GM18873 (cell line): ENCODE measurements around the gene AEBP1.

ENCODE experiments used
- ATAC-seq: cut with Tn5 transposase; IDR thresholded peaks from one replicate; pipeline ENCODE4 v1.9.1; 2021; ENCODE audit warnings: mild to moderate bottlenecking, moderate library complexity, moderate number of reproducible peaks; ENCODE audit not compliant: unreplicated experiment, low FRiP score

Gene AEBP1

GRCh38 chr7:44152971-44153947 is 49.1 kb downstream of the AEBP1 start:
- no peak for ATAC-seq

DNA sequence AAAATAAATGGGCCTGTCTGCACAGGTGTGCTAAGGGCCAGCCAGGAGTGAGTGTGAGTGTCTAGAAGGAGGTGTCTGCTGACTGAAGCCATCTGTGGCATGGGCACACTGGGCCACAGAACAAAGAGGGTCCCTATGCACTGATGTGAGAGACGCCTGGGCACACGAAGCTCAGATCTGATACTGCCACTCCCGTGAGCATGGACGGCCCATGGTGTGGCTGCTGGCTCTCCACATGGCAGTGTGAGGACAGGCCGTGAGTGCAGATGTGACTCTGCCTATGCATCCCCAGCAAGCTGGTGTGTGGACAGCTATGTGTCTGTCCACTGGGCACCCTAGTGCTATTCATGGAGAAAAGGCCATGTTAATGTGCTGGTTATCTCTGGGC is 49.8 kb downstream of the AEBP1 start:
- ATAC-seq: no peak

GRCh38 chr7:44154703-44155102 is 50.6 kb downstream of the AEBP1 start:
- ATAC-seq: no peak

DNA sequence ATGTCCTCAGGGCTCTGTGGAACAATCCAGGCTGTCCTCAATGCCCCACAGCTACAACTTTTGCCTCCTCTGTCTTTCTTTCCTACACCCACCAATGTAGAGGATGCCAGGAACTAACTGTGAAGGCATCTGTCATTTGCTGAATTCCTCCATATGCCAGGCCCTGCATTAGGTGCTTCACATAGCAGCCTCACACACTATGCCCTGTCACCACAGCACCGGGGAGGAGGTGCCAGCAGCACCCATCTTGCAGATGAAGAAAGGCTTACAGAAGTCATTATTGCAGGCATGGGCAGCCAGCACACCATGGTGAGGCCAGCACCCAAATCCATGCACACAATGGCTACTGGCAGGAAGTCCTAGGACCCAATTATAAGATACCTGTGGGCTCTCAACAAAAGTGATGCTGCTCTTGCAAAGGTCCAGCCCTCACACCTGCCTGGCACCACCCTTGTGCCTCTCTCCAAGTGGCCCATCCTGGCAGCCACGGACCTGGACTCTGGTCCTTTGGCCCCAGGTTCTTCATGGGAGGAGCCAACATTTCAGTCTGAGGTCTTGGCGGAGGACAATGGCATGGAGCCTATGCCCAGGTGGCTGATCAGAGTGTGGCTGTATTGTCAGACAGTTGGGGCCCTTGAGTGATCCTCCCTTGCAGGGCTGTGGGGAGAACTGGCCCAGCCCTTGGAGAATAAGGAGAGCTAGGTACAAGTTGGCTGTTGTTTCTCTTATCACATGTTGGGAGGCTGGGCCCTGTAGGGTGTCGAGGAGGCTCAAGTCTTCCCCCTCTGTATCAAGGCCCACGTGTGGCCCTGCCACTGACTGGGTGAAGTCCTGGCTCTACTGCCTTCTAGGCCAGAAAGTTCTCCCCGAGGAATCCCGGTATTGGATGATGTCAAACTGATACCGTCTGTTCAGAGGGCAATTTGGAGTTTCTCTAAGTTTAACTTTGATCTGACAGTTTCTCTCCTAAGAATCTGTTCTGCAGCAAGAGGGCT is 51.3 kb downstream of the AEBP1 start:
- no peak for ATAC-seq

GRCh38 chr7:44156453-44157010 is 52.4 kb downstream of the AEBP1 start:
- no peak for ATAC-seq

DNA sequence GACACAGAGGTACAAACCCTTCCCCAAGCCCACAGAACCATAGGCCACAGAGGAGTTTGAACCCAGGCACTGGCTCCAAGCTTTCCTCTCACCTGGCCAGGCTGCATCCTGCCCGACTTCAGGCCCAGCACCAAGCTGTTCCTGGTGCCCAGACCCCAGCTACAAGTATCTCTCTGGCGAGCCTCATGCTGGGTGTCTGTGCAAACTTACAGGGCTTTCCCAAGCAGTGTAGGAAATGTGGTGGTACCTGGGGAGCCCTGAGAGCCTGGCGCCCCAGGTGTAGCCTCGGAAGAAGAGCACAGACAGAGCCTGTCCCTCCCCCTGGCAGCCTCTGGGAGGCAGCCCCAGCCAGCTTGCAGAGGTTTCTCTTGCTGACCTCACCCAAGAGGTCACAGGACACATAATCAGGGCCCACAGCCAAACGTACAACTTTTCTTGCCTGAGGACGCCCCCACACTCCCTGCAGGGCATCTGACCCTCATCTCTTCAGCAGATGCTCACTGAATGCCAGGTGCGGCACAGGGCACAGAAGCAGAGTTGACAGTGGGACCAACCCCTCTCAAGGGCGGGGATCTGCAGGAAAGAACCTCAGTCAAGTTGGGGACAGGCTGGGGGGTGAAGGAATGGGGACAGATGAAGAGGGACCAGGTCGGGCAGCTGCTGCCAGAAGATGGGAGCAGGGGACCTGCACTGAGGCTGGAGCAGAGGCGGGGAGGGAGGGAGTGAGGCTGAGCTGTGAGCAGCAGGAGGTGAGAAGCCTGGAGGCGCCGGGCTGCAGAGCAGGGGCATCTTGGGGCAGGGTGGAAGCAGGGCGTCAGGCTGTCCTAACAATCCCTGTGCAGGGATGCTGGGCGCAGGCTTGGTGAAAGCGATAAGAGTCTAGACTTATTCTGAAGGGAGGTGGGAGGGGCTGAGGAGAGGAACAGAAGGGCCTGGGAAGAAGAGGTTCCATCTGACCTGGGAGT is 53.3 kb downstream of the AEBP1 start:
- no peak for ATAC-seq

DNA sequence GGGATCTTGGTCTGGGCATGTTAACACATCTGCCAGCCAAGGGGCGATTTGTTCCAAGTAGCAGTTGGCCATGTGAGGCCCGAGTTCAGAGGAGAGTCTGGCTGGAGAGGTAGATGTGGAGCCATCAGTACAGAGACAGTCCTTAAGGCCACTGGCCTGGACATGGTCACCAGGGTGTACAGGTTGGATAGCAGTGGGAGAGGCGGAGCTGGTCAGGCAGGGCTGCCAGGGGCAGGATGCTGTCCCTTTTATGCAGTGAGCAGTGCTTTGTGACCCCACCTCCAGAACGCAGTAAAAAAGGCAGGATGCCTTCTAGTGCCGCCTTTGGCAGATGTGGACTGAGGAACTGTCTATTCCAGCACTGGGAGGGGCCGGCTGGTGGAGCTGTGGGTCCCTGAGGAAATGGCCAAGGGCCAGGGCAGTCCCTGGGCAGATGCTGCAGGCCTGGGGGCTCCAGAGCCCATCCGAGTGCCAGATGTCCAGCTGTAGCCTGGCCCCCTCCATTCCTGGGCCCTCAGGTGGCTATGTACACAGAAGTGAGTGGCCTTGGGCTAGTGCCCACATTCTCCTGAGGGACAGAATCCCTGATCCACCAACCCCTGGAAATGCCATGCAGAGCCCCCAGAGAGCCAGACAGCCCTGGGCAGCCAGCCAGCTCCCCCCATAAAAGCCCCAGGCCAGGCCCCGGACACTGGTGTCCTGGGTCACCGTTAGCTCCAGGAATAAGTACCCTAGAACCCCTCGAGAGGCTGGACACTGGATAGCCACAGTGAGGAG is 54.1 kb downstream of the AEBP1 start:
- ATAC-seq: no peak

DNA sequence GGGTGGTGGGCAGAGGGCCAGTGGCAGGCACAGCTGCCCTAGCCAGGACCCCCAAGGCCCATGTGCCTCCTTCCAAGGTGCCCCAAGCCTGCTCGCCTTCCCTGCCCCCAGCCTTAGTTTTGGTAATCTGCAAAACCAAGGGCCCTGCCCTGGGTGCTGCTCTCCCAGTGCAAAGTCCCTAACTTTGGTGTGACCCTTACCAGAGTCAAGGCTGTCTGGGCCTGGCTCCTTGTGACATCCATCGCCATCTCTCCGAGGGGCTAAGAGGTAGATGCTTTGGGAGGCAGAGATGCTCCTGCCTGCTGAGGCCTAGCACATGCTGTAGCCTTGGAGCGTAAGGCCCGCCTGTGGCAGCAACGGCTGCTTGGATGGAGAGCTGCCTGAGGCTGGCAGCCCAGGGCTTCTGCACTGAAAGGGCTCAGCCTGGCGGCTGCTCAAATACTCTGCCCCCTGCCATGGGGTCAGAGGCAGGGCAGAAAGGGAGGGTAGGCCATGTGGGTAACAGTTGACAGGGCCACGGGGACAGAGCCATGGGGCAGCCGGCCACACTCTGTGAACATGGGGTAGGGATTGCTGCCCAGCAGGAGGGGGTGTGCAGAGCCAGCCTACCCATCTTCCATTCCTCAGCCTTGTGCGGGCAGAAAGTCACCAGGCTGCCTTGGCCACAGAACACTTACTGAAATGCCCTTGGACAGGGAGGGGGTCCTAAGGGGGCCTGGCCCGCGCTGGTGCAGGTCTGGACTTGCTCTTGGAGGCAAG is 54.9 kb downstream of the AEBP1 start:
- ATAC-seq: no peak

DNA sequence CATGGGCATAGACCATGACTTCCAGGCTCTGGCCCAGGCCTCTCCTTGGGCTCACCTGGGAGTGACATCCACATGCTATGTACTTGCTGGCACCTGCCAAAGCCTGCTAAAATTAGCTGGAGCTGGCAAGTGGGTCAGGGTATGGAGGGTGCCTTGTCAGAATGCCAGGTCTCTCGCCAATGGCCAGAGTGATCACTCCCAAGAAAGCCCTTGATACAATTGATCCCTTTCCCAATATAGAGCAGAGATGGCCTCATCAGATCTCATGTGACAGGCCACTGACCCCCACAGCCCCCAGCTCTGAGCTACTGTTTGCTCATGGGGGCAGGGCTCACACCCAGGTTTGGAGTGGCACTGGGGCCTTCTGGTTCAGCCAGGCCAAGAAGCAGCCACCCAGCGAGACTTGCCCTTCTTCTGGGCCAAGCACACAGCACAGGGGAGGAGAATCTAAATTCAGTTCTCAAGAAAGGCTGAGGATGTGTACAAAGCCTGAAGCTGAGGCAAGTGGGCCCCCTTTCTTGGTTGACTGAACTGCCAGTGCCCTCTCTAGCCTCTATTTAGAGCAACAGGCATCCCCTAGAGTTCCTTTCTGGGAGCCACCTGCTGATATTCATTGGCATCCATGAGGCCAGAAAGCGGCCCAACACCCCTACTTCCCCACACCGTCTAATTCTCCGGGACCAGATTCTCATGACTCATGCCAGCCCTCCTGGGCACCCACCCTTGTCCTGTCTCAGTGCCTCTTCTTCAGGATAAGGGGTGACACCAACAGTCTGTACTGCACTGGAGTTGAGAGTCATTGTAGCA is 55.9 kb downstream of the AEBP1 start:
- no peak for ATAC-seq

GRCh38 chr7:44161371-44161770 is 57.2 kb downstream of the AEBP1 start:
- ATAC-seq: no peak

DNA sequence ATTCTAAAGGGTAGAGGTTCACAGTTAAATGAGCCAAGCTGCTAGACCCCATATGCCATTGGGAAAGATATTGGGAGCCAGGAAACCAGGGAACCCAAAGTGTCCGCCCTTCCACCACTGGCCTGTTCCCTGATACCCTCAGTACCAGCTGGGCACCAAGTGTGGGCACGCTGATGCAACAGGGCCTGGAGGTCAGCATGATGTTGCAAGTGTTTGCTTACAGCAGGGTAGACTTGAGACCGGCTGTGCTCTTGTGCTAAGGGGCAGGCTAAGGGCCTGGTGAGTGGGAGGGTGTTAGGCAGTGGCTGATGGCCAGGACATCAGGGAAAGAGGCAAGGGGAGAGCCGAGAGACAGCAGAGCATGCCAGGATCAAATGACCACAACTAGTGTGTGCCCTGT is 58.0 kb downstream of the AEBP1 start:
- no peak for ATAC-seq

DNA sequence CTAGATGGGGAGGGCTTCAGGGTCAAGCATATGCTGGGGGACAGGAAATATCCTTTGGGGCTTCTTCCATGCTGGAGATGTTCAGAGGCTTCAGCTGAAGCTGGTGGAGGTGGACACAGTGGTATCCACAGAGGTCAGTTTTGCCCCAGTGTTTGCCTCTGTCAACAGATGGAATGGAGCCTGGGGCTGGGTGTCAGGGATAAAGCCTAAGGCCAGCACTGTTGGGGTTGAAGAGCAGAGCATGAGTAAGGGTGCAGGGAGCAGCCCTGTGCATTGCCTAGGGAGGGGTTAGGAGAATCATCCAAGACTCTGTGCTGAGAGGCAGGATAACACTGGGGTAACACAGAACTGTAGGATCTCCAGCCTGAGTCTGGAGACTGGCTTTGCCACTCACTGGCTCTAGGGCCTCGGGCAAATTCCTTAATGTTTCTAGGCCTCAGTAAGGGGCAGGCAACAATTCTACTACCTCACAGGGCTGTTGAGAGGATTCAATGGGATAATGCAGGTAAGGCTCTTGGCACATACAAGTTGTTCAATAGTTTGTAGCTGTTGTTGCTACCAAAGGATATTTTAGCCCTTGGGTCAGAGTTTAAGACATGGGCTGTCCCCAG is 58.7 kb downstream of the AEBP1 start:
- no peak for ATAC-seq

DNA sequence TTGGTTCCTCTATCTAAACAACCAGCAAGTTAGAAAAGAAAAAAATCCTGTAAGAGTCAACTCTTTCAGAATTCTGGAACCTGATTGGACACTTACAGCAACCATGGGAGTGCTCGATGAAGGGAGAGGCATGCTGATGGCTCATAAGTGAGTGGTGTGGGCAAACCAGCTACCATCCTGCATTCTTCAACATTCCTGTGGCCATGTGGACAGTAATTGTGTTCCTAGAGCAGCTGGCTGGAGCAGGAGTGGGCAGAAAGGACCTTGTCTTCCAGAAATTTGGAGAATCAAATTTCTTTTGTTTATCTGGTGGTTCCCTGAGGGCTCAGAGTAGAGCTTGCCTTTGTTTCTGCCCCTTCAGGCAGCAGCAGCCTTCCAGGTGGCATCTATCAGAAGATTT is 59.4 kb downstream of the AEBP1 start:
- ATAC-seq: no peak
